Parathyroid adenoma (tissue), 2 donors: ENCODE data around the gene PHYKPL.

Experiments used
- H2AFZ ChIP-seq: fragments of 300-600 bp; sonication (generic); one replicate; pipeline ENCODE4 v1.7.0; 2017; ENCODE audit warnings: antibody characterized with exemption, mild to moderate bottlenecking
- H3K27ac ChIP-seq: fragments of 300-600 bp; sonication (generic); one replicate; pipeline ENCODE4 v1.7.0; 2017
- H3K27me3 ChIP-seq: fragments of 300-600 bp; sonication (generic); one replicate; pipeline ENCODE4 v1.7.0; 2017; ENCODE audit warnings: low read length; ENCODE audit not compliant: control insufficient read depth, insufficient read depth
- H3K36me3 ChIP-seq: fragments of 300-600 bp; sonication (generic); one replicate; pipeline ENCODE4 v1.7.0; 2017; ENCODE audit warnings: low read length; ENCODE audit not compliant: control insufficient read depth, insufficient read depth
- H3K4me1 ChIP-seq: fragments of 300-600 bp; sonication (generic); one replicate; pipeline ENCODE4 v1.7.0; 2017; ENCODE audit warnings: control low read depth
- H3K4me2 ChIP-seq: fragments of 300-600 bp; sonication (generic); one replicate; pipeline ENCODE4 v1.7.0; 2017; ENCODE audit warnings: low read length
- H3K4me3 ChIP-seq: fragments of 300-600 bp; sonication (generic); one replicate; pipeline ENCODE4 v1.7.0; 2017; ENCODE audit warnings: low read depth, low read length
- H3K79me2 ChIP-seq: fragments of 300-600 bp; sonication (generic); one replicate; pipeline ENCODE4 v1.7.0; 2017; ENCODE audit warnings: control low read depth
- H3K9ac ChIP-seq: fragments of 300-600 bp; sonication (generic); one replicate; pipeline ENCODE4 v1.7.0; 2017; ENCODE audit warnings: mild to moderate bottlenecking
- H3K9me3 ChIP-seq: fragments of 300-600 bp; sonication (generic); one replicate; pipeline ENCODE4 v1.7.0; 2017; ENCODE audit warnings: low read length; ENCODE audit not compliant: control insufficient read depth
- TF ChIP-seq, protein P1 (sequence below): fragments of 300-600 bp; sonication (generic); IDR thresholded peaks from one replicate; pipeline ENCODE4 v1.7.0; 2017; ENCODE audit warnings: antibody characterized with exemption, mild to moderate bottlenecking
- donor health status: primary hyperparathyroidism.

The PHYKPL gene

DNA sequence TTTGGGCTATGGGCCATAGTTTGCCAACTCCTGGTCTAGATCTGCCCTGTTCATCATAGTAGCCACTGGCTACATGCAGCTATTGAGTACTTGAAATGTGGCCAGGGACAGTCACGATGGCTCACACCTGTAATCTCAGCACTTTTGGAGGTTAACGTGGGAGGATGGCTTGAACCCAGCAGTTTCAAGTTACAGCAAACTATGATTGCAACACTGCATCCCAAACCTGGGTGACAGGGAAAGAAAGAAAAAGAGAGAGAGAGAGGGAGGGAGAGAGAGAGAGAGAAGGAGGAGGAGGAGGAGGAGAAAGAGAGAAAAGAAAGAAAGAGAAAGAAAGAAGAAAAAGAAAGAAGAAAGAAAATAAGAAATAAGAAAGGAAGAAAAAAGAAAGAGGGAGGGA lies 40.4 kb downstream of the PHYKPL start:
- Histone ChIP-seq H3K4me3 (no peak overlapping the region), H3K79me2 (no peaks in the 10 kb centered on the region), H3K4me2 (no peak overlapping the region), H3K9me3 (no peaks in the 10 kb centered on the region), H3K9ac (no peak overlapping the region), H3K27ac (peak overlapping the region; percentile 37), H3K27me3 (no peaks in the 10 kb centered on the region), H3K4me1 (peaks cover 2% of the 10 kb centered on the region), H2AFZ (no peak overlapping the region), H3K36me3 (no peaks in the 10 kb centered on the region)
- TF ChIP-seq, protein P1, sequence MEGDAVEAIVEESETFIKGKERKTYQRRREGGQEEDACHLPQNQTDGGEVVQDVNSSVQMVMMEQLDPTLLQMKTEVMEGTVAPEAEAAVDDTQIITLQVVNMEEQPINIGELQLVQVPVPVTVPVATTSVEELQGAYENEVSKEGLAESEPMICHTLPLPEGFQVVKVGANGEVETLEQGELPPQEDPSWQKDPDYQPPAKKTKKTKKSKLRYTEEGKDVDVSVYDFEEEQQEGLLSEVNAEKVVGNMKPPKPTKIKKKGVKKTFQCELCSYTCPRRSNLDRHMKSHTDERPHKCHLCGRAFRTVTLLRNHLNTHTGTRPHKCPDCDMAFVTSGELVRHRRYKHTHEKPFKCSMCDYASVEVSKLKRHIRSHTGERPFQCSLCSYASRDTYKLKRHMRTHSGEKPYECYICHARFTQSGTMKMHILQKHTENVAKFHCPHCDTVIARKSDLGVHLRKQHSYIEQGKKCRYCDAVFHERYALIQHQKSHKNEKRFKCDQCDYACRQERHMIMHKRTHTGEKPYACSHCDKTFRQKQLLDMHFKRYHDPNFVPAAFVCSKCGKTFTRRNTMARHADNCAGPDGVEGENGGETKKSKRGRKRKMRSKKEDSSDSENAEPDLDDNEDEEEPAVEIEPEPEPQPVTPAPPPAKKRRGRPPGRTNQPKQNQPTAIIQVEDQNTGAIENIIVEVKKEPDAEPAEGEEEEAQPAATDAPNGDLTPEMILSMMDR: no peak

DNA sequence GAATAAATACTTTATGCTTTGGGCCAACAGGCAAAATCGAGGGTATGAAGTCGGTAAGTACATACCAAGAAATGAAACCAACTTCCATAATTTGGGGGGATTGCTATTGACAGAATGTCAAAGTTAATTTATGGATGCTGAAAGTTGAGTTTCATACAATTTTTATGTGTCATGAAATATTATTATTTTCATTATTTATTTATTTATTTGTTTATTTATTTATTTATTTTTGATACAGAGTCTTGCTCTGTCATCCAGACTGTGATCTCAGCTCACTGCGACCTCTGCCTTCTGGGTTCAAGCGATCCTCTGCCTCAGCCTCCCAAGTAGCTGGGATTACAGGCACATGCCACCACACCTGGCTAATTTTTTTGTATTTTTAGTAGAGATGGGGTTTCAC lies 40.9 kb downstream of the PHYKPL start:
- Histone ChIP-seq H3K4me2 (no peak overlapping the region), H3K79me2 (no peaks in the 10 kb centered on the region), H3K9me3 (no peaks in the 10 kb centered on the region), H3K27me3 (no peaks in the 10 kb centered on the region), H3K4me3 (no peak overlapping the region), H3K4me1 (peaks cover 3% of the 10 kb centered on the region), H3K27ac (peak overlapping the region; percentile 37), H3K36me3 (no peaks in the 10 kb centered on the region), H3K9ac (no peak overlapping the region), H2AFZ (no peak overlapping the region)
- TF ChIP-seq, protein P1: no peak

DNA sequence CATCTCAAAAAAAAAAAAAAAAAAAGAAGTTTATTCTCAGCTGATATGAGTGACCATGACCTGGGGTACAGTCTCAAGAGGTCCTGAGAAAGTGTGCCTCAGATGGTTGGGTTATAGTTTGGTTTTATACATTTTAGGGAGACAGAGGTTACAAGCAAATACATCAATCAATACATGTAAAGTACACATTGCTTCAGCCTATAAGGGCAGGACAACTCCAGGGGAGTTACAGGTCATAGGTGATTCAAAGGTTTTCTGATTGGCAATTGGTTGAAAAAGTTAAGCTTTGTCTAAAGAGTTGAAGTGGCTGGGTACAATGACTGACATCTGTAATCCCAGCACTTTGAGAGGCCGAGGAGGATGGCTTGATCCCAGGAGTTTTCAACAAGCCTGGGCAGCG lies 43.2 kb downstream of the PHYKPL start:
- H3K9ac ChIP-seq: no peak overlapping the region
- TF ChIP-seq, protein P1: no peak
- H3K9me3 ChIP-seq: no peaks in the 10 kb centered on the region
- no peaks in the 10 kb centered on the region for H3K36me3 ChIP-seq
- no peak overlapping the region for H3K27ac ChIP-seq
- H3K4me3 ChIP-seq: no peak overlapping the region
- H3K4me1 ChIP-seq: peaks cover 5% of the 10 kb centered on the region
- H2AFZ ChIP-seq: no peak overlapping the region
- no peaks in the 10 kb centered on the region for H3K79me2 ChIP-seq
- H3K27me3 ChIP-seq: no peaks in the 10 kb centered on the region
- no peak overlapping the region for H3K4me2 ChIP-seq

DNA sequence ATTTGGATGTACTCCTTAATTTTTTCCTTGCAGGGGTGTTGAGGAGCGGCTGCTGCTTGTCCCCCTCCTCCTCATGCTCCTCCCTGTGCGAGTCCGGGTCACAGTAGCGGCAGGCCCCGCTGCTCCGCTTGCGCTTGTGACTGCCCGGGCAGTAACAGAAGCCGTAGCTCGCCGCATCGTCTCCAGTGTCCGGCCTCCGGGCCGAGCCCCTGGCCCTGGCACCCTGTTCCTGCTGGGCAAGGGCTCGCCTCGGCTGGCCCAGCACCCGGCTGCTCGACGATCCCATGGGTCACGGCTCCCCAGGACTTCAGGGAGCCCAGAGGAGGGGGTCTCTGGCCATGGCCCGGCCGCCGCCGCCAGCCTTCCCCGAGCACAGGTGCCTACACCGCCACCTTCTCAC lies 45.6 kb downstream of the PHYKPL start, which contains the start of gene GMCL2:
TSS of gene GMCL2 (minus strand) at position 358 of the 400 bp plus-strand sequence. CDS start at position 286, 72 bp downstream.
- Histone ChIP-seq H3K27ac (no peak within 1 kb of the TSS), H3K4me2 (no peak within 1 kb of the TSS), H3K9ac (no peak within 1 kb of the TSS), H3K9me3 (no peaks in the 10 kb centered on the region), H3K4me3 (no peak within 1 kb of the TSS), H2AFZ (peak within 1 kb of the TSS; percentile 61), H3K27me3 (no peaks in the 10 kb centered on the region), H3K36me3 (no peaks in the 10 kb centered on the region), H3K79me2 (no peaks in the 10 kb centered on the region), H3K4me1 (peaks cover 5% of the 10 kb centered on the region)
- TF ChIP-seq, protein P1: no peak

DNA sequence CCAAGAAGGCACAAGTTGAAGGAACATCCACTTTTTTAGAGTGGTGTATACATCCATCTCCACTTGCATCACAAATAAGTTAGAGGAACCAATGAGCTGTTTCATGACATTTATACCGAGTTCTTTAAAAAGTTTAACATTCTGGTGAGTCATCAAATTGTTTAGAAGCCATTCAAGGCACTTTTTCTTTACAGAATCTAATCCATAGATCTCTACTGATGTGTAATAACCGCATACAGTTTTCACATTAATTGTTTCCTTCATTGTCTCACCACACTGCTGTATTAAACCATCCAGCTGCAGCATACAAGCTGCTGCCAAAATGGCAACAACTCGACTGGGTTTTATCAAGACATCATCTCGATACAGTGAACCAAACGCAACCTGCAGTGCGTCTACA lies 46.2 kb downstream of the PHYKPL start:
- H3K36me3 ChIP-seq: no peaks in the 10 kb centered on the region
- H3K4me3 ChIP-seq: no peak overlapping the region
- no peak overlapping the region for H3K4me2 ChIP-seq
- no peaks in the 10 kb centered on the region for H3K79me2 ChIP-seq
- no peaks in the 10 kb centered on the region for H3K9me3 ChIP-seq
- no peak overlapping the region for H3K27ac ChIP-seq
- peak overlapping the region; percentile 61 for H2AFZ ChIP-seq
- H3K27me3 ChIP-seq: no peaks in the 10 kb centered on the region
- TF ChIP-seq, protein P1: no peak
- H3K9ac ChIP-seq: no peak overlapping the region
- H3K4me1 ChIP-seq: peaks cover 5% of the 10 kb centered on the region
